WTC11 (cell line): Measurements from ENCODE around the gene EPB41.

ENCODE experiments used
- CTCF ChIP-seq: fragments of 200-600 bp; IDR thresholded peaks from 2 replicates; pipeline ENCODE4 v1.8.0; 2022; ENCODE audit warnings: antibody characterized with exemption
- JUN ChIP-seq: sonication (generic); formaldehyde crosslinking; IDR thresholded peaks from 2 replicates; pipeline ENCODE4 v1.8.0; 2023; ENCODE audit warnings: mild to moderate bottlenecking, missing genetic modification reagents
- NR3C1 ChIP-seq: sonication (generic); formaldehyde crosslinking; conservative IDR thresholded peaks from 2 replicates; pipeline ENCODE4 v1.8.1; 2023; ENCODE audit warnings: low read depth, mild to moderate bottlenecking, missing genetic modification reagents
- SP1 ChIP-seq: sonication (generic); formaldehyde crosslinking; conservative IDR thresholded peaks from 2 replicates; pipeline ENCODE4 v1.8.1; 2022; ENCODE audit warnings: missing genetic modification reagents
- USF1 ChIP-seq: sonication (generic); formaldehyde crosslinking; IDR thresholded peaks from 2 replicates; pipeline ENCODE4 v1.8.0; 2022; ENCODE audit warnings: mild to moderate bottlenecking, missing genetic modification reagents
- ZBTB21 ChIP-seq: sonication (generic); formaldehyde crosslinking; IDR thresholded peaks from 2 replicates; pipeline ENCODE4 v1.8.1; 2023; ENCODE audit warnings: mild to moderate bottlenecking, missing genetic modification reagents, borderline replicate concordance
- ZNF121 ChIP-seq: sonication (generic); formaldehyde crosslinking; IDR thresholded peaks from 2 replicates; pipeline ENCODE4 v1.8.0; 2023; ENCODE audit warnings: missing genetic modification reagents
- TF ChIP-seq, protein P1 (sequence below): sonication (generic); formaldehyde crosslinking; IDR thresholded peaks from 2 replicates; pipeline ENCODE4 v1.8.0; 2022; ENCODE audit warnings: mild to moderate bottlenecking, missing genetic modification reagents
- TF ChIP-seq, protein P2 (sequence below): sonication (generic); formaldehyde crosslinking; IDR thresholded peaks from 2 replicates; pipeline ENCODE4 v1.8.1; 2023; ENCODE audit warnings: mild to moderate bottlenecking, missing genetic modification reagents, moderate library complexity
- TF ChIP-seq, protein P3 (sequence below): sonication (generic); formaldehyde crosslinking; conservative IDR thresholded peaks from 2 replicates; pipeline ENCODE4 v1.8.1; 2022; ENCODE audit warnings: mild to moderate bottlenecking, missing genetic modification reagents

GRCh38 chr1:28954126-28954726 lies 39.9 kb downstream of the EPB41 start:
- TF ChIP-seq SP1 (CRISPR knock-in tag) (no peak), JUN (CRISPR knock-in tag) (no peak), USF1 (CRISPR knock-in tag) (no peak), CTCF (no peak), ZBTB21 (CRISPR knock-in tag) (no peak), NR3C1 (no peak), ZNF121 (CRISPR knock-in tag) (no peak)
- TF ChIP-seq, protein P1, sequence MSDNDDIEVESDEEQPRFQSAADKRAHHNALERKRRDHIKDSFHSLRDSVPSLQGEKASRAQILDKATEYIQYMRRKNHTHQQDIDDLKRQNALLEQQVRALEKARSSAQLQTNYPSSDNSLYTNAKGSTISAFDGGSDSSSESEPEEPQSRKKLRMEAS, result no peak
- TF ChIP-seq, protein P2, sequence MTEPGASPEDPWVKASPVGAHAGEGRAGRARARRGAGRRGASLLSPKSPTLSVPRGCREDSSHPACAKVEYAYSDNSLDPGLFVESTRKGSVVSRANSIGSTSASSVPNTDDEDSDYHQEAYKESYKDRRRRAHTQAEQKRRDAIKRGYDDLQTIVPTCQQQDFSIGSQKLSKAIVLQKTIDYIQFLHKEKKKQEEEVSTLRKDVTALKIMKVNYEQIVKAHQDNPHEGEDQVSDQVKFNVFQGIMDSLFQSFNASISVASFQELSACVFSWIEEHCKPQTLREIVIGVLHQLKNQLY (CRISPR knock-in tag), result no peak
- TF ChIP-seq, protein P3, sequence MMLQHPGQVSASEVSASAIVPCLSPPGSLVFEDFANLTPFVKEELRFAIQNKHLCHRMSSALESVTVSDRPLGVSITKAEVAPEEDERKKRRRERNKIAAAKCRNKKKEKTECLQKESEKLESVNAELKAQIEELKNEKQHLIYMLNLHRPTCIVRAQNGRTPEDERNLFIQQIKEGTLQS (CRISPR knock-in tag), result no peak
